Stimulated activated CD8-positive, alpha-beta memory T cell treated with anti-CD3 and anti-CD28 coated beads, Interleukin-7, amount 100 ng/mL, for 1 hour (primary cell): Measurements from ENCODE around the gene SMIM24.

Experiments
- DNase-seq, 2 donors: peaks; one replicate each; pipeline ENCODE4 v3.0.0-alpha.2; 2020; ENCODE audit warnings: low read depth in 2 of 2

SMIM24 gene

DNA sequence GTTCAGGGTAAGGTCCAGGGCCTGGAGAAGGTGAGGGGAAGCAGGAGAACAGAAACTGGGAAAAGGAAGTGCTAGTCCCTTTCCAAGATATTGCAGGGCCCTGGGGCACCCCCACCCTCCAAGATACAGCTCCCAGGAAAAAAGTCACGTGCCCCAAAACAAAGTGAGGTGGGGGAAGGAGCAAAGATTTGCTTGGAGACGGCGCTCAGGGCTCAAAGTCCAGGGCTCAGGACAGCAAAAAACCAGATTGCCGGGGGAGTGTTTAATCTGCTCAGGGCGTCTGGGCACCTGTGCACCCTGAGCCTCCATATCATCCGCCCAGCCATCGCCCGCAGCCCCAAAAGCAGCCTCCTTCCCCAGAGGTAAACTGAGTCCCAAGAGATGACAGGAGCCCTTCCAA lies 6.3 kb downstream of the SMIM24 start:
- DNase-seq: no peak

DNA sequence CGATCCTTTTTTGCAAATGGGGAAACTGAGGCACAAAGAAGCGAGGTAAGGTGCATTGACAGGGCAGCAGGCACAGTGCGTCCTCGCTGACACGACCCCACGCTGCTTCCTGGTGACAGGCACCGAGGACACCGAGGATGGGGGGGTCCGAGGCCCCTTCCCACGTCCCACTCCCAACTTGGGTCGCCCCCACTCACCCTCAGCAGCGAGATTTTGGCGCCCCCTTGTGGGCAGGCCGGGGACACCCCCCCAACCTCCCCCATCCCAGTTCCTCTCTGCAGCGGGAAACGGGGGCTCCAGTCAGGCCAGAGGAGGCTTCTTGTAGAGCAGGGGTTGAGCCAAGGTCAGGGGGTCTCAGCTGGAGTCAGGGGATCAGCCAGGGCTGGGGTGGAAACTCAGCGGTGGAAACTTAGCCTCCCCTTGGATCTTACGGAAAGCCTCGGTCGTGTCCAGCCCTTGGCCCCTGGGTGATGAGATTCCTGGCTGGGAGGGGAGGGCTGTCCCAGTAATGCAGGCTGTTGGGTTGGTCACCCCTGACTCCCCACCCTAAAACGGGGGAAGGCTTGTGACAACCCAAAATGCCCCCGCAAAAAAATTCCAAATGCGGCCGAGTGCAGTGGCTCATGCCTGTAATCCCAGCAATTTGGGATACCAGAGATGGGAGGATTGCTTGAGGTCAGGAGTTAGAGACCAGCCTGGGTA lies 8.2 kb downstream of the SMIM24 start:
- DNase-seq: no peak

DNA sequence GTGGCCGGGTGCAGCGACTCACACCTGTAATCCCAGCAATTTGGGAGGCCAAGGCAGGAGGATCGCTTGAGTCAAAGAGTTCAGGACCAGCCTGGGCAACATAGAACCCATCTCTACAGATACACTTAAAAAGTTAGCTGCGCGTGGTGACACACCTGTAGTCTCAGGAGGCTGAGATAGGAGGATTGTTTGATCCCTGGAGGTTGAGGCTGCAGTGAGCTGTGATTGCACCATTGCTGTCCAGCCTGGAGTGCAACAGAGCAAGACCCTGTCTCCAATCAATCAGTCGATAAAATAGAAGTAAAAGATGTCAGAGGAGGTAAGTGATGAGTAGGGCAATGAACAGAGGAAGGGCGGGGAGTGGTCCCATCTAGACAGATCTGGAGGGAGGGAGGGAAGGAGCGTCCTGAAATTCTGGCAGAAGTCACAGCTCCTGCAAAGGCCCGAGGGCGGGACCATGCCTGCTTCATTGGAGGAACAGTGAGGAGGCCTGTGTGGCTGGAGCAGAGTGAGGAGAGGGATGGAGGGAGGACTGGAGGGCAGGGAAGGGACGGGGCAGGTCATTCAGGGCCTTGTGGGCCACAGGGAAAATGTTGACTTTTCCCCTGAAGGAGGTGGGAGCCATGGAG lies 9.7 kb downstream of the SMIM24 start:
- no peak for DNase-seq

DNA sequence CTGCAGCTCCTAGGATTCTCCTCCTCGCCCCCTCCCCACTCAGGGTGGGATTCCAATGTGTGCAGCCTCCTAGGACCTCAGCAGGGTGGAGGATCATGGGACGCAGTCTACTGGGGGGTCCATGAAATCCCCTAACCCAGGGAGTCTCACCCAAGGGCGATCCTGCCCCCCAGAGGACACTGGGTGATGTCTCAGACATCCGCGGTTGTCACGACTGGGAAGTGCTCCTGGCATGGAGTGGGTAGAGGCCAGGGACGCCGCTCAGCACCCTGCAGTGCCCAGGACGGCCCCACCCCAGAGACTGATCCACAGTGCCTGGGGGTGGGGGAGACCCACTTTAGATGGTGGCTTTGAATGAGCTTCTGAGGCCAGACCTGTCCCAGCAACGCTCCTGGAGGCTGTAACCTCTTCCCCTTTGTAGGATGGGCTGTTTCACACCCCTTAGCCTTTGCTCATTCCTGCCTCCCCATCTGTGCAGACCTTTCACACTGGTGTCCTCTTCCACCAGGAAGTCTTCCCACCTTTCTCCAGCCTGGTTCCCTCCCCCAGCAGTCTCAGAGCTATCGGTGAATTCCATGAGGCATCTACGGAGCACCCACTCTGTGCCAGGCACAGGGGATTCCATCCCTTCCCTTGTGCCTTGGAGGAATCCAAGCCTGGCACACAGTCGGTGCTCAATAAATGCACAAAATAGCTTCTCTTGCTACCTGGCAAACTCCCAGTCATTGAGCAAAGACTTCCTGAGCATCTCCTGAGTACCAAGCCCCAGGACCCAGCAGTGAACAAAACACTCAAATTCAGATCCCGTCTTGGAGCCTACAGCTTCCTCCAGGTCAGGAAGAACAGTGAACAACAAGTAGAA lies 10.5 kb downstream of the SMIM24 start:
- DNase-seq: no peak

DNA sequence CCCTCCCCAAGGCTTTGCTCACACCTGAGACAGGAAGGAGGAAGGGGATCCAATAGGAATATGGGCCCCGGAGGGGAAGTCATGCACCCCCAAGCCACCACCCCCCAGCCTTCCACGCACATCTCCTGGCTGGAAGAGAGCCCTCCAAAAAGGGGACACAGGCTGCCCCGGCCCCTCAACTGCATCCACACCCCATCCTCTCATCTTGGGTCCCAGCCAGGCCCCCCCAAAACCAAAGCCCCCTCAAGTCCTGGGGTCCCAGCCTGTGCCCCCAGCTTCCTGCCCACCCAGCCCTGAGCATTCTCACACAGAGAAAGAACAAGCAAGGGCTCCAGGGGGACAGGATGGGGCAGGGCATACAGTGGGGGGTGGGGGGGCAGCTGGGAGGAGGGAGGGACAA lies 12.1 kb downstream of the SMIM24 start:
- DNase-seq: no peak

DNA sequence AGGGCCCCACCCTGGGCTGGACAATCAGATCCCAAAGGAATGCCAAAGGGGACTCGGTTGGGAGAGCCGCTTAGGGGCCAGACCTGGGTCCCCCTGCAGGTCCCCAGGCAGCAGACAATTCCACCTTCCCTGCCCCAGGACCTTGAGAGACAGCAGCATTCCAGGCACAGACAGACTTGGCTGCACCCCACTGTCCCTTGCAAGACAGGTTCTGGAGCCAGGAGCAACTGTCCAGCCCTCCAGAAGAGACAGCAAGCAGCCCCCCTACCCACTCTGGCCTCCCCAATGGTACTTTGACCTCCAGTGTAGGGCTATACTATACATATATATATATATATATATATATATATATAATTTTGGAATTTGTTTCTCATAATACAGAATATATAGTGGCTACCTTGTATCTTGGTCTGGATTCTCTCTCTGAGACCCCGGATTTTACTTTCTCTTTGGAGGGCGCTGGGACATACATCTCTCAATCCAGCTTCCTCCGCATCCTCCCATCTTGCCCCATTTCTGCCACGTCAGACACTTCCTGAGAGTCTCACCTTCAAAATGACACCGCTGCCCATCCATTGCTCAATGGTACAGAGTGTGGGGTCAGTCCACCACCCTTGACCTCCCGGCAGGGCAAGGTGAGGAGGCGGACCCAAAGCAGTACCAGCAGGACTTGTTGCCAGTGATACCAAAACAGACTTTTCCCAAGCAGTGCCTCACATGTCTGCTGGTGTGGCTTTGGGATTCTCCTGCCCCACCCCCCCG lies 12.7 kb downstream of the SMIM24 start:
- no peak for DNase-seq

DNA sequence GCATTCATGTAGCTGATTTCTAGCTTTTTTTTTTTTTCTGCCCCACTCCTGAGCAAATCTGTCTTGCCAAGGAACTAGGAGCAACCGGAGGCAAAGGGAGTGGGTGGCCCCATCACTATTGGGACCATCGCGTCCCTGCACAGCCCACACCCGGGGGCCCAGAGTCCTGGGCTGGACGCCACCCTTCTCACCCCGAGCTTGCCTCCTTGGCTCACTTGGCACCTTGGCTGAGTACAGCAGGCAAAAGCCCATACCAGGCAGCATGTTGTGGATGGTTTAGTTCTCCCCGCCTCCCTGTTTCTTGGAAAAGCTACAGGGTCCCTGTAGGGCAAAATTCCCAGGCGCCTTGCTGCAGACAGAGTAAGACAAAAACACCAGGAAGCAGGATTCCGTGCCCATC lies 13.7 kb downstream of the SMIM24 start:
- no peak for DNase-seq

DNA sequence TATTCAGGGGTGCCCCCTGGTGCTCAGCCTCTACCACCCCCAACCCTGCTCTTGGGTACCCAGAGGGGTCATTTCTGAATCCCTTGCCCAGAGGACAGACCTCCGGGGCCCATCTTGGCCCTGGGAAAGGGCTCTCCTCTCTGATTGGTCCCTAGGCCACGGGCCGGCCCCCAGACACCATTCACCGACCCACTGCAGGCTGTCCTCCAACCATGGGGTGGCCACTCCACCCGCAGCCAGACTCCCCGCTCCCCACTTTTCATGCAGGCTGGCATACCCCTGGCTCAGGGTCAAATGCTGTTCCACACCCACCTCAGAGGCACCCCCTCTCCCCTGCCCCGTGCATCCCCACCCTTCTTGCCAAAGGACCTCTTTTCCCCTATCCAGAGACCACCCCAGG lies 14.8 kb downstream of the SMIM24 start:
- DNase-seq: no peak

DNA sequence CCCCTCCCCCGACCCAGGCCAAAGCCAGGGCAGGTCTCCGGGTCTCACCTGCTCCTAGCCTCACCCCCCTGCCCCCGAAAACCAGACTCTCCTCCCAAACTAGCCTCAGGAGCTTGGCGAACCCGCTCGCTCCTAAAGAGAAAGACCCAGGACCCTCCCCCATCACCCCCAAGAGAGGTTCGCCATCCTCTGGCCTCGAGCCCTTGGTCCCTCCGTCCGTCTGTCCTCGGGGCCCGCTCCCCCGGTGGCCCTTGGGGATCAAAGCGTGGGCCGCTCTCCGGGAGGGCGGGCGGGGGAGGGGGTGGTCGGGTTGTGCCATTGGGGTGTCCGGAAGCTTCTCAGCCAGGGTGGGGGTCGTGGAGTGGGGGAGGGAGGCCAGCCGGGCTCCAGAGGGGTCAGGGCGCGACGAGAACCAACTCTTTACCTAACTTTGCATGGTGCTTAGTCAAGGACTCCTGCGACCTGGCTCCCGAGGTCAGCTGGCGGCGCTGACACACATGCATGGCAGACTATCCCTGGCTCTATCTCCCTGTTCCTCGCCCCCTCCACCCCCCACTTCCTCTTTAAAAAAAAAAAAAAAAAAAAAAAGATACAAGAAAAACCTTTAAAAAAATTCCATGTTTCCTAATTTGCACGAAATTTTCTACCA lies 15.6 kb downstream of the SMIM24 start:
- no peak for DNase-seq

DNA sequence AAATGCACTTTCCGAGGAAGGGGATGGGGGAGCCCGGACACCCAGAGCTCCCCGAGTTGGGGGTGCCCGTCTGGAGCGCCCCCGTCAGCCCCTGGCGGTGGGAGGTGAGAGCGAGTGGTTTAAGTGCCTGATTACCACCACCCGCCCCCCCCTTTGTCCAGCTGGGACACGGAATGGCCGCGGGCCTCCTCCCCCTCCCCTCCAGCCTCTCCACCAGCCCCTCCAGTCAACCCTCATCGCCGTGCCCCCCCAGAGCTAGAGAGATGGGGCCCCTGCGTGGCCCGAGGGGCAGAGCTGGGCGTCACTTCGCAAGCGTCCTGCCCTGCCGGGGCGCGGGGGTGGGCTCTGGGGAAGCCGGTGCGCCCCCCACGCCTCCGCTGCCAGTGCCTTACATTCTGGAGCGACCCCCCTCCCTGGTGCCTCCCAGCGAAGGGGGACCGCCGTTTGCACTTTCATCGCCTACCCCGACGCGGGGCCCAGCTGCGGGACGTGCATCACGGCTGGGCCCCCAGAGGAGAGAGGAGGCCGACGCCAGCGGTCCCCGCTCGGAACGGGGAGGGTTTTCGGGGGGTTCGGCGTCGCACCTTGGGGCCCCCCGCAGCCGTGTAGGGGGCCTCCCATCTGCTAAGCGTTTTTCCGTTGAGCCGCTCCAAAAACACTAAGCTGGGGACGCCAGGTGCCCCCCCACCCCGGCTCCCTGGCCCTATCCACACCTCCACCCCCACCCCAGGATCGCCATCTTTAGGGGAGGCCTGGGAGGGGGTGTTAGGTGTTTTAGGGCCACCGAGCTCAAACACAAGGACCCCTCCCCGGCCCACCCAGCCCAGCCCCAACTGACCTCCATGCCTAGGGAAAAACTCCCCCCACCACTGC lies 16.4 kb downstream of the SMIM24 start:
- DNase-seq: no peak

DNA sequence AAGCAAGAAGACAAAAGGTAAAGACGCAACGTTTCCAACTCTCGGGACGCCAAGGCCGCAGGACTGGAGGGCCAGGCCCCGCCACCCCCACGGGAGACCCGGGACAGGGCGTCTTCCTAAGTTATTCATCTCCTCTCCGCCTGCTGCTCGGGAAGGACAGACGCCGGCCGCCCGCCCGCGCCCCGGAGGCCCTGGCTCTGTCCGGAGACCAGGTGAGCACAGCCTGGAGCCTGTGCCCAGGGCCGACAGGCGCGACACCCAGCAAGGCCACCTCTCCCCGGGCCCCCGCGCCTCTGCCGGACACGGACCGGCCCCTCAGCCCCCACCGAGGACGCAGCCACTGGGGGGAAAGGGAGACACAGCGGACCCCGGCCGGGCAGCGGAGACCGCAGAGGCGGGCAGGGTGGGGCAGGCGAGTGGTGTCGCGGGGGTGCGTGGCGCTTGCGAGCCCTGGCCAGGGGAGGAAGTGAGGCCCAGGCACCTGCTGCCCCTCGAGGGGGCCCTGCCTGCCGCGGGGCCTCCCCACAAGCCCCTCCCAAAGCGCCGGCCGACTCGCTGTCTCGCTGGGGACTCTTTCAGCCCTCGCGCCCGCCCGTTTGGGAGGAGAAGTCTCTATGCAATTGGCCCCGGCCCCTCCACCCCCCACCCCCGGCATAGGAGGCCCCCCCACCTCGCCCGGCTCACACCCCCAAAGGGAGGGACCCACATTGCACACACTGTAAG lies 17.2 kb downstream of the SMIM24 start:
- no peak for DNase-seq

DNA sequence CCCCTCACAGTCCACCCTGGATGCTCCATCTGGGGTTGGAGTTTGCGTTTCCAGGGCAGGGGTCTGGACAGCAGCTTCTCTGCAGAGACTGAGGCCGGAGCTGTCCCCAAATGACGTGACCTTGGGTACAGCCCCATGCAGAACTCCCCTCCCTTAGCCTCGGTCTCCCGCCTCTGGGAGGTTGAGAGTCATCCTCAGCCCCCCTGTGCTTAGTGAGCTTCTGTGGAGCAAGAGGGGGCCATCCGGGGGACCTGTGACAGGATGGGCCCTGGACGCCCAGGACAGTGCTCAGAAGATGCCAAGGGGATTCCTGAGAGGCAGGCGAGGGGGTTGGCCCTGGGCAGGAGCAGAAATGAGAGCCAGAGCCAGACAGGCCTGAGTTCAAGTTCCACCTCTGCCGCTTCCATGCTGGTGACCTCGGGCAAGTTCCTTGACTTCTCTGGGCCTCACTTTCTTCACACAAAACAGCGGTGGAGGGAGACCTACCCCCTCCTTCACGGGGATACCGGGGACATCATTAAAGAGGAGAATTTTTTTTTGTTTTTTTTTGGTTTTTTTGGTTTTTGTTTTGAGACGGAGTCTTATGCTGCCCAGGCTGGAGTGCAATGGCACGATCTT lies 20.3 kb downstream of the SMIM24 start:
- DNase-seq: no peak

DNA sequence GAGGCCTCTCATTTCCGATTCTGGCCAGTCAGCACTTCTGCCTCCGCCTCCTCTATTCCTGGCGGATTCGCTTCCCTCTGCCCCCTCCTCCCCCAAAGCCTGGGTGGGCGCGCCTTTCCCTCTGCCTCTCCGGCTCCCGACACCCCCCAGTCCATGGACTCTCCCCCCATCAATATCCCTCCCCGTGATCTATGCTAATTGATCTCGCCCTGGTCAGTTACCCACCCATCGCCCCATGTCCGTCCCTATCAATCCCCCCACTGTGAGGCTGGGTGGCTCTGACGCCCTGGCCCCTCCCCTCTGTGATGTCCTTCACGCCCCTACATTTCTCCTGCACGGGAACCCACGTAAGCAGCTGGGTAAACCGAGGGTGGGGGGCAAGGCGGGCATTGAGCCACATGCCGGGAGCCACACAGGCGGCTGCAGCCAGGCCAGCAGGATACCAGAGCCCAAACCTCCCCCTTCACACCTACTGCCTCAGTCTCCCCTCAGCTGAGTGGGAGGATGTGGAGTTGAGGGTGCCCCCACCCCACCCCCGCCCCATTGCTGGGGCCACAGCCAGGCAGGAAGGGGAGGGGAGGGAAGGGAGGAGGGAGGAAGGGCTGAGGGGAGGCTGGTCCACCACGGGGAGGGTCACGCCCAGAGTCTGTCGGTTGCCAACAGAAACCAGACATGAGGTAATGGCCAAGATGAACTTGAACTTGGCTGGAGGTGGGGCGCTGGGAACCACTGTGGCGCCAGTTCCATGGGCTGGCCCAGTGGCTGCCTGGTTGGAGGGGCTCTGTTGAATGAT lies 21.0 kb downstream of the SMIM24 start:
- DNase-seq: no peak

DNA sequence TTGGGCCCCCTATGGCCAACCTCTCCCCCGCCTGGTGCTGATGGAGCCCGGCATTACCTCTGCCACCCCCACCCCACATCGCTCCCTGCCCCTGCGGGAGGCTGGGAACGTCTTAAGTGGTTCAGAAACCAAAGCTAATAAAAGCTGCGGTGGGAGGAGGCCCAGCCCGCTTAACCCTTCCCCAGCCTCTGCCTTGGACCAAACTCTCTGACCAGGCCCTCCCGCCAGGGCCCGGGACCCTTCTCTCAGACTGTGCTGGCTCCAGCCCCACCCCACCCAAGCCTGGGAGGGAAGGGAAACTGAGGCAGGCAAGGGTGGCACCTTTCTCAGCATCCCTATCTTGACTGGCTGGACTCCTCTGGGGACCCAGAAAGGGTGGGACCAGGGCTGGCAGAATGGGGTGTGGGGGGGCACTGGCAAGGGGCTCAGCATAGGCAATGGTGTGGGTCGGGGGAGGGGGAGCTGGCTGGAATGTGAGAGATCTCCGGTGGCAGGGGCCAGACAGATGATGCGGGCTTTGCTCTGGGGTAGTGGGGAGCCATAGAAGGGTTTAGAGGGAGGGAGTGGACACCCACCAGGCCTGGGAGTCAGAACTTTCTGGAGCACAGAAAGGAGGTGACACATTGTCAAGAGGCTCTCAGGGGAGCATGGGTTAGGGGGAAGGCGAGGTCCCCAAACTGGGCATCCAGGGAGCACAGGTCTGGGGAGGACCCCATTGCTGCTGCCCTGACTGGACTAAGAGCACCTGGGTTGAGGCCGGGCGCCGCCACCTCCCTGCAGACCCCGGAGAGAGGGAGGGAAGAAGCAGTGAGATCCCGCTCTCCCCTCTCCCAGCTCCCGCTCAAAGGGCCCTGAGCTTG lies 21.9 kb downstream of the SMIM24 start:
- DNase-seq: no peak

DNA sequence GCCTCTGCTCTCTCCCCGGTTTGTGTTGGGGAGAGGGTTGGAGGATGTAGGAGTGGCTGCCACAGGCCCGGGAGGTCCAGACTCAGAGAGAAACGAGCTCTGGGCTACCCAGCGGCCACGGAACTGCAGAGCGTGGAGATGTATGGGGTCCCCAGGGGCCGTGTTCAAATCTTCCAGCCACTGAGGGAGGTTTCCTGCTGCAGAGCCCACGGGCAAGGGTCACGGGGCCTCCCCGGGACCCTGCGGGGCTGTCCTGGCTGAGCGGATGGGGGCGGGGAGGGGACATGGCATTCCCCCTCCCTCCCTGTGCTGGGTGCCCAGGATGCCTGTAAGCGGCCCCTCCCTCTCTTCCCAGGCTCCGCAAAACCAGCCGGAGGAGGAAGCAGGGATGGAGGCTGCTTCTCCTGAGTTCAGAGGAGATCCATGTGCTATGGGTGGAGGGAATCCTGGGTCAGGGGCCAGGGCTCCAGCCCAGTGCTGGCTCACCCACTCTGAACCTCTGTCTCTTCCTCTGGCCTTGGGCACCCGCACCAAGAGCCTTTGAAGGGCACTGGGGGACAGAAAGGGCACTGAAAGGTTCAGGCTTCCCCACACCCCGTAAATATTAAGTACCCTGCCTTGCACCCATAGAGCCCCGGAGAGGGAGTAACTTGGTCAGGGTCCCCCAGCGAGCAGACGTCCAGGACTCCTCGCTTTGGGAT lies 22.6 kb downstream of the SMIM24 start:
- no peak for DNase-seq

DNA sequence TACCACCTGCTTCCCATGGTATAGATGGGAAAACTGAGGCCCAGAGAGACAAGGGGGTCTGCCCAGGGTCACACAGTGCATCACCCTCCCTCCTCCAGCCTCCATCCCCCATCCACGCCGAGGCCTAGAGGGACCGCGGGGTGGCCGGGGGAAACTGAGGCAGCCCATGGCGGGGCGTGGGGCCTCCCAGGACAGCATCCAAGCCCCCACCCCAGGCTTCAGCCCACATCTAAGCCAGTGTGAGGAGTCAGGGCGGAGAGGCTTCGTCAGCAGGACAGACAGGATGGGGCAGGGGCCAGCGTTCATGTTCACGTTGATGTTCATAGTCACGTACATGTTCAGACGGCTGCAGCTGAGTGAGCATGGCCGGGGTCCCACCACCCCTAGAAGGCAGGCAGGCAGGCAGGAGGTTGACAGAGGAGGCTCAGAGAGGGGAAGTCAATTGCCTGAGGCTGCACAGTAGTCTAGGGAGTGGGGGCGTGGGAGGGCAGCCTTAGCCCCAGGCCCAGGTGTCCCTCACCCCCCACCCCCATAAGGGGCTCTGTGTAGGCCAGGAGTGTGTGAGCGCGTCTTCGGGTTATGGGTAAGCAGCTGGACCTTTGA lies 23.3 kb downstream of the SMIM24 start:
- DNase-seq: no peak
